SIG-M5 treated with dmso at 0.1 percent for 504 hours (cell line): Measurements from ENCODE around the gene LSR.

Experiments used
- DNase-seq: peaks from one replicate; lab custom pipeline; 2025; ENCODE audit not compliant: unreplicated experiment; lab: John Stamatoyannopoulos, UW

Gene LSR, protein sequence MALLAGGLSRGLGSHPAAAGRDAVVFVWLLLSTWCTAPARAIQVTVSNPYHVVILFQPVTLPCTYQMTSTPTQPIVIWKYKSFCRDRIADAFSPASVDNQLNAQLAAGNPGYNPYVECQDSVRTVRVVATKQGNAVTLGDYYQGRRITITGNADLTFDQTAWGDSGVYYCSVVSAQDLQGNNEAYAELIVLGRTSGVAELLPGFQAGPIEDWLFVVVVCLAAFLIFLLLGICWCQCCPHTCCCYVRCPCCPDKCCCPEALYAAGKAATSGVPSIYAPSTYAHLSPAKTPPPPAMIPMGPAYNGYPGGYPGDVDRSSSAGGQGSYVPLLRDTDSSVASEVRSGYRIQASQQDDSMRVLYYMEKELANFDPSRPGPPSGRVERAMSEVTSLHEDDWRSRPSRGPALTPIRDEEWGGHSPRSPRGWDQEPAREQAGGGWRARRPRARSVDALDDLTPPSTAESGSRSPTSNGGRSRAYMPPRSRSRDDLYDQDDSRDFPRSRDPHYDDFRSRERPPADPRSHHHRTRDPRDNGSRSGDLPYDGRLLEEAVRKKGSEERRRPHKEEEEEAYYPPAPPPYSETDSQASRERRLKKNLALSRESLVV

DNA sequence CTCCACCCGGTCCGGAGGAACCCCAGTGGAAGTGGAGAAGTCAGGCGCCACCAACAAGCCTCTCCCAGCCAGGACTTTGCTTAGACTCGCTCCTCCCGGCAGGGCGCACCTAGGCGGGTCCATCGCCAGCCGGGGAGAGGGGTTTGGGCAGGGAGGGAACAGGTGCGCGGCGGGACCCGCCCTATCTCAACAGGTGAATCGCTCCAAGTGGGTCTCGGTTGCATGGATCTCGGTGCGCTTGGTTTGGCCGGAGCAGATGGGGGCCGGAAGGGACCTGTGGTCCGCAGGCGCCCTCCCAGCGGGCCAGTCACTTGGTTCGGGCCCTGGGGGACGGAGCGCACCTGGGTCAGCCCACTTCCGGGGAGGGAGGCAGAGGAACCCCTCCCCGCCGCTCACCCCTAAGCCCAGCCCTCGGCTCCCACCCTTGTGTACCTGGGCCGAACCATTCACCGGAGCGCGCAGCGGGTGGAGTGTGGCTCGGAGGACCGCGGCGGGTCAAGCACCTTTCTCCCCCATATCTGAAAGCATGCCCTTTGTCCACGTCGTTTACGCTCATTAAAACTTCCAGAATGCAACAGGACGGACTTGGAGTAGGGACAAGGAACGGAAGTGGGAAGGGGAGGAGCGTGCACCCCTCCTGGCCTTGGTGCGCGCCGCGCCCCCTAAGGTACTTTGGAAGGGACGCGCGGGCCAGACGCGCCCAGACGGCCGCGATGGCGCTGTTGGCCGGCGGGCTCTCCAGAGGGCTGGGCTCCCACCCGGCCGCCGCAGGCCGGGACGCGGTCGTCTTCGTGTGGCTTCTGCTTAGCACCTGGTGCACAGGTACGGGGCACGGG lies at the start of gene LSR:
TSS of gene LSR (plus strand) at position 693 of the 836 bp plus-strand sequence. CDS start at position 714, 21 bp downstream.
- DNase-seq, result peak; percentile 31

- DNase-seq, result no peak
These were observed 49.3 kb upstream of the LSR start for GRCh38 chr19:35199481-35199880.

DNA sequence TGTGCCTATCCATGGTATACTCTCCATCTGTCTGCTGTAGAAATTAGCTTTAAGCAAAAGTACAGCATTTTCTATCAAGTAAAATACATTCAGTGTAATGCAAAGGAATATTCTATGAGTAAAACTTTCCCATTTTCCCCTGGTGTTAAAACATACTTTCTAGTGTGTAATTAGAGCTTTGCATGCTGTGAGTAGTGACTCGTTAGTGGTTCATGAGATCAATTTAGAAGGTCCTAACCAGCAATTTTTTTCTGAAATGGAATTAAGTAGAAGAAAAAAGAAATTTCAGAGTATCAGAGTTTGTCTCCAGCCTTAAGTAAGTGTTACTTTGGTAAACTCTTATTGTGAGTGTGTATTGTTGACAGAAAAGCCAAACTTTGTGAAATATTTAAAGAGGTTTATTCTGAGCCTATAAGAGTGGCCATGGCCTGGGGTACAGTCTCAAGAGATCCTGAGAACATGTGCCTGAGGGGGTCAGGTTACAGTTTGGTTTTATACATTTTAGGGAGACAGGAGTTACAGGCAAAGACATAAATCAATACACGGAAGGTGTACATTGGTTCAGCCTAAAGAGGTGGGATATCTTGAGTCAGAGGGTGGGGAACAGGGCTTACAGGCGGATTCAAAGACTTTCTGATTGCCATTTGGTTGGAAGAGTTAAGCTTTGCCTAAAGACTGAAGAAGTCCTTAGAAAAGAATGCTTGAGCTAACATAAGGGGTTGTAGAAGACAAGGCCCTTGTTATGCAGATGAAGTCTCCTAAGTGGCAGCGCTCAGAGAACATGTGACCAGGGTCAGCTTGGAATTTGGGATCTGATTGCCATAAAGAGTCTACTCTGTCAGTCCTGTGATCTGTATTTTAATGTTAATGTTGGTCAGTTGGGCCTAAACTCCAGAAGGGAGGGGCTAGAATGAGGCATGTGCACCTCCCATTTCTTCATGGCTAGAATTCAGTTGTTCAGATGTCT lies 45.8 kb upstream of the LSR start:
- DNase-seq, result no peak

- DNase-seq, result peak; percentile 77
These were observed 43.7 kb upstream of the LSR start for GRCh38 chr19:35204799-35205732.

GRCh38 chr19:35205733-35206323 lies 43.0 kb upstream of the LSR start:
- no peak for DNase-seq

GRCh38 chr19:35206379-35206778 lies 42.4 kb upstream of the LSR start:
- DNase-seq, result no peak

DNA sequence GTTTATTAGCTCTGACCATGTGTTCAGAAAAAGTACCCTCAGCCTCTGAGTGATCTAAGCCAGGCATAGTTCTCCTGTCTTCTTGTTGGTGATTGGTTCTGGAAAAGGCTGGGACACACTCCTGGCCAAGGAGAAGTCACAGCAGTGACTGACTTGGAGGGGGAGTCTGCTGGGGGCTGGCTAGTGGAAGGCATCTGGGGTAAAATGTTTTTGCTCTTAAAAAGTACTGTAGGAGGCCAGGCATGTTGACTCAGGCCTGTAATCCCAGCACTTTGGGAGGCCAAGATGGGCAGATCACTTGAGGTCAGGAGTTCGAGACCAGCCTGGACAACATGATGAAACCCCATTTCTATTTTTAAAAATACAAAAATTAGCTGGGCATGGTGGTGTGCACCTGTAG lies 41.9 kb upstream of the LSR start:
- DNase-seq, result no peak

- no peak for DNase-seq
These were observed 41.4 kb upstream of the LSR start for GRCh38 chr19:35207391-35207871.

- no peak for DNase-seq
These were observed 40.7 kb upstream of the LSR start for GRCh38 chr19:35208121-35208520.

DNA sequence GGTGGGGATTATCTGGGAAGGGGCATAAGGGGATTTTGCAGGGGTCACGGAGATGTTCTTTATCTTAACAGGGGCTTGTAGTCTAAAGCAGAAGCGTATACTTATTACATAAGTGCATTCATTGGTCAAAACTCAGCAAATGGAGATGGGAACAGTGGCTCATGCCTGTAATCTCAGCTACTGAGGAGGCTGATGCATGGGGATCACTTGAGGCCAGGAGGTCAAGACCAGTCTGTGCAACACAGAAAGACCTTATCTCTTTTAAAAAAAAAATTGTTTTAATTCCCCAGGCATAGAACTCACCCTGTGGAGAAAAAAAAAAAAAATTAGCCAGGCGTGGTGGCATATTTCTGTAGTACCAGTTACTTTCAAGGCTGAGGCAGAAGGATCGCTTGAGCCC lies 39.2 kb upstream of the LSR start:
- DNase-seq, result no peak

GRCh38 chr19:35211545-35212230 lies 37.1 kb upstream of the LSR start:
- DNase-seq, result no peak

- DNase-seq, result no peak
These were observed 36.6 kb upstream of the LSR start for GRCh38 chr19:35212241-35212640.

GRCh38 chr19:35213663-35214632 lies 34.9 kb upstream of the LSR start:
- peak; percentile 56 for DNase-seq

DNA sequence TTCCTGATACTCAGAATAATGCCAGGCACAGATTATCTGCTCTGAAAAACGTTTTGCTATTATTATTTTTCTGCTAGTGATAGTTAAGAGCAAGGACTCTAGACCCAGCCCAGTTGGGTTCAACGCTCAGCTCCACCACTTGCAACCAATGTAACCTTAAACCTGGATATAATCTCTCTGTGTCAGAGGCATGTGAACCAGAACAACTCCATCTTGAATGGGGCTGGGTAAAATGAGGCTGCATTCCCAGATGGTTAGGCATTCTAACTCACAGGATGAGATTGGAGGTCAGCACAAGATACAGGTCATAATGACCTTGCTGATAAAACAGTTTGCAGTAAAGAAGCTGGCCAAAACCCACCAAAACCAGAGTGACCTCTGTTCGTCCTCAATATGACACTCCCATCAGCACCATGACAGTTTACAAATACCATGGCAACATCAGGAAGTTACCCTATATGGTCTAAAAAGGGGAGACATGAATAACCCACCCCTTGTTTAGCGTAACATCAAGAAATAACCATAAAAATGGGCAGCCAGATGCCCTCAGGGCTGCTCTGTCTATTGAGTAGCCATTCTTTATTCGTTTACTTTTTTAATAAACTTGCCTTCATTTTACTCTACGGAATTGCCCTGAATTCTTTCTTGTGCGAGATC lies 33.9 kb upstream of the LSR start:
- DNase-seq, result no peak

DNA sequence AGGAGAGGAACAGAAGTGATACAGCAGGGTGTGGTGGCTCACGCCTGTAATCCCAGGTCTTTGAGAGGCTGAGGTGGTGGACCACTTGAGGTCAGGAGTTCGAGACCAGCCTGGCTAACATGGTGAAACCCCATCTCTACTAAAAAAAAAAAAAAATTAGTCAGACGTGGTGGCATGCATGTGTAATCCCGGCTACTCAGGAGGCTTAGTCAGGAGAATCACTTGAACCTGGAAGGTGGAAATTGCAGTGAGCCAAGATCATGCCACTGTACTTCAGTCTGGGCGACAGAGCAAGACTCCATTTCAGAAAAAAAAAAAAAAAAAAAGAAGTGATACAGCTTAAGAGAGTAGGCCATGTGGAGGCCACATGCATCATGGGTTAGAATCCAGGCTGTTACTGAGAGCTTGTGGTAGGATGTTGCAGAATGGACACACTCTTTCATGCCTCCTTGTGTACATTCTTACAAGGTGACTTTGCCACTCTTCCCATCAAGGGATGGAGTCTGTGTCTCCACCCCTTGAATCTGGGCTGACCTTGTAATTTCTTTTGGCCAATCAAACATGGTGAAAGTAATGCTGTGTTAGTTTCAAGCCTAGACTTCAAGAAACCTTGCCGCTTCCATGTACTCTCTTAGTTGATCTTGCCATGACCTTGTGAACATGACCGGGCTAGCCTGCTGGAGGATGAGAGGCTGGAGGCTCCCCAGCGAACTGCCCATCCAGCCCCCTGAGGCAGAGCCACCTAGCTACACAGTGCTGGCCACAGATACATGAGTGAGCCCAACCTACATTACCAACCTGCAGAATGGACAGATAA lies 32.6 kb upstream of the LSR start:
- DNase-seq, result no peak
